Activated CD4-positive, CD25-positive, alpha-beta regulatory T cell treated with anti-CD3 and anti-CD28 coated beads, Interleukin-2, amount 50 U/mL, for 72 hours (primary cell): ENCODE measurements around the gene WIPF3.
"Not testable (repeated sequence)": the region's sequence is repeated elsewhere in the genome, so short reads cannot be mapped to it uniquely, and the experiment has no call there.

Source experiments
- DNase-seq: peaks from one replicate; pipeline ENCODE4 v3.0.0; 2021

WIPF3 gene

GRCh38 chr7:29957521-29958310 lies 151.4 kb downstream of the WIPF3 start:
- no peak for DNase-seq

- DNase-seq, result no peak
Observed at GRCh38 chr7:29958667-29959358, 152.5 kb downstream of the WIPF3 start.

- not testable (repeated sequence) for DNase-seq
Observed at GRCh38 chr7:29961611-29962010, 155.3 kb downstream of the WIPF3 start.

GRCh38 chr7:29962035-29962434 lies 155.7 kb downstream of the WIPF3 start:
- no peak for DNase-seq

- no peak for DNase-seq
Observed at GRCh38 chr7:29965030-29965429, 158.7 kb downstream of the WIPF3 start.
